HepG2 (cell line): ENCODE measurements around the gene MAFB. TPM values are rescaled to one million over a fixed set of nuclear protein-coding genes. Genes with fewer than 3 reads are reported as not detected.
A peak's percentile ranks its signal among the peaks of the same experiment; 100 is the strongest.

Source experiments
- CREB1 ChIP-seq, 2 experiments: fragments of 450-650 bp in 1 of 2; IDR thresholded peaks; 2 replicates each; pipeline ENCODE4 v1.6.1; 2016 to 2017; ENCODE audit warnings: control low read depth in 1 of 2, mild to moderate bottlenecking in 1 of 2, missing compliant biosample characterization in 1 of 2, missing genetic modification characterization in 1 of 2
- GPN1 ChIP-seq: sonication (generic); formaldehyde crosslinking; IDR thresholded peaks from 2 replicates; pipeline ENCODE4 v1.5.1; 2020; ENCODE audit warnings: missing genetic modification reagents, borderline replicate concordance
- HCFC1 ChIP-seq: fragments of 150-350 bp; IDR thresholded peaks from 2 replicates; pipeline ENCODE4 v1.6.1; 2014; ENCODE audit warnings: low read depth, low read length
- HMG20A ChIP-seq: IDR thresholded peaks from 2 replicates; pipeline ENCODE4 v1.6.1; 2016; ENCODE audit warnings: borderline replicate concordance
- MIER2 ChIP-seq: IDR thresholded peaks from 2 replicates; pipeline ENCODE4 v1.6.1; 2016; ENCODE audit warnings: missing biosample characterization, missing genetic modification reagents
- NR2C2 ChIP-seq: sonication (generic); formaldehyde crosslinking; IDR thresholded peaks from 2 replicates; pipeline ENCODE4 v1.4.0; 2020; ENCODE audit warnings: missing genetic modification reagents, mild to moderate bottlenecking, moderate library complexity, borderline replicate concordance
- PAXIP1 ChIP-seq: sonication (generic); formaldehyde crosslinking; conservative IDR thresholded peaks from 2 replicates; pipeline ENCODE4 v1.4.0; 2020; ENCODE audit warnings: mild to moderate bottlenecking, missing genetic modification reagents, moderate library complexity
- SOX6 ChIP-seq, 2 experiments: fragments of 450-650 bp in 1 of 2; sonication (generic) in 1 of 2; formaldehyde crosslinking in 1 of 2; IDR thresholded peaks; 2 replicates each; pipeline versions ENCODE4 v1.4.0 to v1.6.1; 2017 to 2020; ENCODE audit warnings: antibody characterized with exemption in 1 of 2, mild to moderate bottlenecking in 1 of 2, missing genetic modification reagents in 1 of 2
- SRSF9 ChIP-seq: fragments of 200-400 bp; formaldehyde crosslinking; IDR thresholded peaks from 2 replicates; pipeline ENCODE4 v1.6.1; 2018; ENCODE audit warnings: borderline replicate concordance, mild to moderate bottlenecking, low read depth, low read length; ENCODE audit not compliant: insufficient read depth, poor library complexity, severe bottlenecking
- ZMYM4 ChIP-seq: sonication (generic); formaldehyde crosslinking; IDR thresholded peaks from 2 replicates; pipeline ENCODE4 v1.8.1; 2023; ENCODE audit warnings: mild to moderate bottlenecking, missing genetic modification reagents
- ZNF138 ChIP-seq: sonication (generic); formaldehyde crosslinking; IDR thresholded peaks from 2 replicates; pipeline ENCODE4 v1.5.0; 2020; ENCODE audit warnings: mild to moderate bottlenecking, low read depth, missing genetic modification reagents
- ZNF3 ChIP-seq: IDR thresholded peaks from 2 replicates; pipeline ENCODE4 v1.7.0; 2017; ENCODE audit warnings: inconsistent platforms
- ZNF30 ChIP-seq: sonication (generic); formaldehyde crosslinking; IDR thresholded peaks from 2 replicates; pipeline ENCODE4 v1.5.0; 2020; ENCODE audit warnings: mild to moderate bottlenecking, missing genetic modification reagents
- ZNF326 ChIP-seq: sonication (generic); formaldehyde crosslinking; IDR thresholded peaks from 2 replicates; pipeline ENCODE4 v1.4.0; 2020; ENCODE audit warnings: missing genetic modification reagents, borderline replicate concordance
- ZNF367 ChIP-seq: sonication (generic); formaldehyde crosslinking; IDR thresholded peaks from 2 replicates; pipeline ENCODE4 v1.4.0; 2020; ENCODE audit warnings: missing genetic modification reagents, borderline replicate concordance
- ZNF552 ChIP-seq: sonication (generic); formaldehyde crosslinking; IDR thresholded peaks from 2 replicates; pipeline ENCODE4 v1.9.0; 2022; ENCODE audit warnings: missing genetic modification reagents, mild to moderate bottlenecking, borderline replicate concordance
- ZNF567 ChIP-seq: sonication (generic); formaldehyde crosslinking; IDR thresholded peaks from 2 replicates; pipeline ENCODE4 v1.8.1; 2023; ENCODE audit warnings: mild to moderate bottlenecking, missing genetic modification reagents, borderline replicate concordance
- ZNF577 ChIP-seq: sonication (generic); formaldehyde crosslinking; IDR thresholded peaks from 2 replicates; pipeline ENCODE4 v1.4.0; 2020; ENCODE audit warnings: mild to moderate bottlenecking, low read depth, missing genetic modification reagents, borderline replicate concordance
- polyA plus RNA-seq, 8 experiments: library from polyadenylated mRNA; depleted of rRNA in 3 of 8; stranded (reverse) in 7 of 8; unstranded in 1 of 8; fragments of >200 nt; fragmentation: Illumina TruSeq in 4 of 8; extraction: Trizol in 4 of 8; gene quantifications; 2 replicates each; pipeline versions ENCODE4 v1.2.1 to v1.2.3, GENCODE V29; 2011 to 2016; ENCODE audit warnings: low read depth in 4 of 8, missing spikeins in 1 of 8, mixed read lengths in 1 of 8; ENCODE audit not compliant: insufficient read depth in 1 of 8
- total RNA-seq, 5 experiments: library from RNA; depleted of rRNA; stranded (reverse); fragments of >200 nt; fragmentation: Illumina TruSeq; extraction: Trizol; gene quantifications; 2 replicates each; pipeline ENCODE4 v1.2.3, GENCODE V29; 2016; ENCODE audit warnings: low read depth in 1 of 5
- TF ChIP-seq, protein P1 (sequence below): sonication (generic); formaldehyde crosslinking; IDR thresholded peaks from 2 replicates; pipeline ENCODE4 v1.4.0; 2020; ENCODE audit warnings: missing genetic modification reagents, borderline replicate concordance

MAFB gene
- total and polyA plus RNA-seq, 2 of the 13 experiments (the other 11 are each of a cell fraction or from before 2014, with no cell fraction given), result 0.08 to 0.11 TPM

- no peak for TF ChIP-seq ZNF367 (CRISPR knock-in tag)
- no peak for TF ChIP-seq CREB1 (IDR thresholded peaks at IDR 0.05)
- no peak for TF ChIP-seq CREB1 (CRISPR knock-in tag; IDR thresholded peaks at IDR 0.05)
- no peak for TF ChIP-seq ZNF326
- TF ChIP-seq NR2C2 (CRISPR knock-in tag), result no peak
- TF ChIP-seq, protein P1, sequence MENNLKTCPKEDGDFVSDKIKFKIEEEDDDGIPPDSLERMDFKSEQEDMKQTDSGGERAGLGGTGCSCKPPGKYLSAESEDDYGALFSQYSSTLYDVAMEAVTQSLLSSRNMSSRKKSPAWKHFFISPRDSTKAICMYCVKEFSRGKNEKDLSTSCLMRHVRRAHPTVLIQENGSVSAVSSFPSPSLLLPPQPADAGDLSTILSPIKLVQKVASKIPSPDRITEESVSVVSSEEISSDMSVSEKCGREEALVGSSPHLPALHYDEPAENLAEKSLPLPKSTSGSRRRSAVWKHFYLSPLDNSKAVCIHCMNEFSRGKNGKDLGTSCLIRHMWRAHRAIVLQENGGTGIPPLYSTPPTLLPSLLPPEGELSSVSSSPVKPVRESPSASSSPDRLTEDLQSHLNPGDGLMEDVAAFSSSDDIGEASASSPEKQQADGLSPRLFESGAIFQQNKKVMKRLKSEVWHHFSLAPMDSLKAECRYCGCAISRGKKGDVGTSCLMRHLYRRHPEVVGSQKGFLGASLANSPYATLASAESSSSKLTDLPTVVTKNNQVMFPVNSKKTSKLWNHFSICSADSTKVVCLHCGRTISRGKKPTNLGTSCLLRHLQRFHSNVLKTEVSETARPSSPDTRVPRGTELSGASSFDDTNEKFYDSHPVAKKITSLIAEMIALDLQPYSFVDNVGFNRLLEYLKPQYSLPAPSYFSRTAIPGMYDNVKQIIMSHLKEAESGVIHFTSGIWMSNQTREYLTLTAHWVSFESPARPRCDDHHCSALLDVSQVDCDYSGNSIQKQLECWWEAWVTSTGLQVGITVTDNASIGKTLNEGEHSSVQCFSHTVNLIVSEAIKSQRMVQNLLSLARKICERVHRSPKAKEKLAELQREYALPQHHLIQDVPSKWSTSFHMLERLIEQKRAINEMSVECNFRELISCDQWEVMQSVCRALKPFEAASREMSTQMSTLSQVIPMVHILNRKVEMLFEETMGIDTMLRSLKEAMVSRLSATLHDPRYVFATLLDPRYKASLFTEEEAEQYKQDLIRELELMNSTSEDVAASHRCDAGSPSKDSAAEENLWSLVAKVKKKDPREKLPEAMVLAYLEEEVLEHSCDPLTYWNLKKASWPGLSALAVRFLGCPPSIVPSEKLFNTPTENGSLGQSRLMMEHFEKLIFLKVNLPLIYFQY (CRISPR knock-in tag), result peak; percentile 50; the same call in 1 of the 2 replicates
- no peak for TF ChIP-seq ZNF3 (CRISPR knock-in tag)
- no peak for TF ChIP-seq GPN1 (CRISPR knock-in tag)
- no peak for TF ChIP-seq ZNF552 (CRISPR knock-in tag)
- TF ChIP-seq SRSF9, result no peak
- no peak for TF ChIP-seq PAXIP1 (CRISPR knock-in tag)
- TF ChIP-seq ZNF138 (CRISPR knock-in tag), result 0 out of 2 replicates have a peak, but pooled peaks have one; percentile 51
- no peak for TF ChIP-seq ZNF30 (CRISPR knock-in tag)
- no peak for TF ChIP-seq MIER2
- TF ChIP-seq ZNF567 (CRISPR knock-in tag), result peak; percentile 67; the same call in 1 of the 2 replicates
- TF ChIP-seq HMG20A, result no peak
- no peak for TF ChIP-seq ZNF577 (CRISPR knock-in tag)
- no peak; the same call in 1 of the 2 replicates for TF ChIP-seq ZMYM4 (CRISPR knock-in tag)
- TF ChIP-seq SOX6 (IDR thresholded peaks at IDR 0.05), result no peak
- TF ChIP-seq SOX6 (CRISPR knock-in tag; IDR thresholded peaks at IDR 0.05), result peak; percentile 54
- no peak for TF ChIP-seq HCFC1
Measured at GRCh38 chr20:40689943-40690835, 1.2 kb upstream of the MAFB start (continued).
